Left renal cortex interstitium (tissue), 4 donors: ENCODE measurements around the gene OR5L2. TPM values are rescaled to one million over a fixed set of nuclear protein-coding genes. Genes with fewer than 3 reads are reported as not detected.
"Not testable (repeated sequence)": the region's sequence is repeated elsewhere in the genome, so short reads cannot be mapped to it uniquely, and the experiment has no call there.

Source experiments
- DNase-seq, 4 donors: peaks; one replicate each; pipeline ENCODE4 v3.0.0-alpha.2; 2013; ENCODE audit warnings: low read depth in 4 of 4, low spot score in 2 of 4, missing footprints in 1 of 4
- polyA plus RNA-seq, 4 donors: library from polyadenylated mRNA; unstranded; fragments of 120-200 nt; gene quantifications; one replicate each; pipeline ENCODE4 v1.2.1, GENCODE V29; 2013; ENCODE audit not compliant: insufficient read length in 4 of 4

Gene OR5L2
- not detected for polyA plus RNA-seq

DNA sequence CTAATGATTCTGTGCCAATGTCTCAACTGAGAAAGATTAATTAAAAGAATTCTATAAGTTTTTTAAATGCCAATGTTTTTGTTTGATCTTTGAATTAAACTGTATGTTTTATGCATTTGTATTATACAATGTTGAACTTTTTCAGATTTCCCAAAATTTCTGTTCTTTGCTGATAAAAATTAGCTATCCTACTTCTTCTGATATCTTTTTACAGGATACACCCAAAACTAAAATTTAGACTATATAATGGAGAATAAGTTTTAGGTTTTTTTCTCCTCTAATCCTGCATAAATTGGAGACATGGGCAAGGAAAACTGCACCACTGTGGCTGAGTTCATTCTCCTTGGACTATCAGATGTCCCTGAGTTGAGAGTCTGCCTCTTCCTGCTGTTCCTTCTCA is at the start of gene OR5L2:
OR5L2 (plus strand) TSS at position 301 of the 400 bp plus-strand sequence; CDS start at position 301, 0 bp downstream.
- no peak for DNase-seq

DNA sequence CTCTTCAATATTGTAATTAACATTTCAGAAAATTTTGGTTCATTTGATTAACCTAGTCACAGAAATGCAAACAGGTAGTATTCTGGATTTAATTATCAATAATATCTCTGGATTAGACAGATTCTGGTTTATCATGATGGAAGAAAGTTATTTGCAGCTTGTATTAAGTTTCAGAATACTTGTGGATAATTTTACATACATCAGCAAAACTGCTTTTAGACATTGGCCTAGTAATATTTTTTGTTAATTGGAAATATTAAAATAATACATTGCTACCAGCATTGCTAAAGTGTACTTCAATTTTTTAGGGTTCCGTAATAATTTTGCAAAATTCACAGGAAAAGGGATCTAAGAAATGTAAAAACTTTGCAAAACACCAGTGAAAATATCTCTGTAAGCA is 35.4 kb upstream of the OR5L2 start:
- DNase-seq: no peak

DNA sequence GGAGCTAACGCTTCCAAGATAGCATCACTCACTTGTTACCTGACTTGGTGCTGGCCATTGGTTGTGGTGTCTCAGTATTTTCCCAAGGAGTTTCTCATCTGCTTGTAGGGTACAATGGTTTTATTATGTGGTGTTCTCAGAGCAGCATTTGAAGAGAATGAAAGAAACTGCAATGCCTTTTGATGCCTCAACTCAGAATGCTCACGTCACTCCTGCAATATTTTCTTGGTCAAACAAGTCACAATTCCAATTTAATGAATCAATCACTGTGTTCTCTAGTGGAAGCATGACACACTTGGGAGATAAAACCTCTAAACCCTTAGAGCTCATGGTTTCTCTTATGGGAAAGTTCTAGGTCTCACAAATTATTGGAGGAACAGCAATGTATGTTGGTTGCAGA is 33.7 kb upstream of the OR5L2 start:
- DNase-seq: no peak

DNA sequence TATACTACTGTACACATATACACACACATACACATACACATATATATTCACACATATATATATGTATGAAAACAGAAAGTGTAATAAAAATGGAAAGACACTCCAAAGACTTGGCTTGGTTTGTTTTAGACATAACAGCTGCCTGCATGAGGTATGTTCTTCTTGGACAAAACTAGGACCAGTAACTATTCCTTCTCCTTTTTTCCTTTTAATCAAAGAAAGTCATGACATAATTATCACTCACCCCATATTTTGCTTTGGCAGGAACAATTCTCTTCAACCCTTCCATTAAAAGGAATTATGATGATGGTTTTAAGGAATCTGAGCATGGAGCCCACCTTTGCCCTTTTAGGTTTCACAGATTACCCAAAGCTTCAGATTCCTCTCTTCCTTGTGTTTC is 31.8 kb upstream of the OR5L2 start, which contains the start of gene OR5D14:
OR5D14 (plus strand) TSS at position 301 of the 400 bp plus-strand sequence; CDS start at position 301, 0 bp downstream.
- DNase-seq: no peak

DNA sequence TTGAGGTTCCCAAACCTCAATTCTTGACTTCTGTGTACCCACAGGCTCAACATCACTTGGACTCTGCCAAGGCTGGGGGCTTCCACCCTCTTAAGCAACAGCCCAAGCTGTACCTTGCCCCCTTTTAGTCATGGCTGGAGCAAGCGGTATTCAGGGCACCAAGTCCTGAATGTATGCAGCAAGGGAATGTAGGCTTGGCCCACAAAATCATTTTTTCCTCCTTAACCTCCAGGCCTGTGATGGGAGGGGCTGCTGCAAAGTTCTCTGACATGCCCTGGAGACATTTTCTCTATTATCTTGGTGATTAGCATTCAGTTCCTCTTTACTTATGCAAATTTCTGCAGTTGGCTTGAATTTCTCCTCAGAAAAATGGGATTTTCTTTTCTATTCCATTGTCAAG is 20.8 kb upstream of the OR5L2 start:
- DNase-seq: no peak

DNA sequence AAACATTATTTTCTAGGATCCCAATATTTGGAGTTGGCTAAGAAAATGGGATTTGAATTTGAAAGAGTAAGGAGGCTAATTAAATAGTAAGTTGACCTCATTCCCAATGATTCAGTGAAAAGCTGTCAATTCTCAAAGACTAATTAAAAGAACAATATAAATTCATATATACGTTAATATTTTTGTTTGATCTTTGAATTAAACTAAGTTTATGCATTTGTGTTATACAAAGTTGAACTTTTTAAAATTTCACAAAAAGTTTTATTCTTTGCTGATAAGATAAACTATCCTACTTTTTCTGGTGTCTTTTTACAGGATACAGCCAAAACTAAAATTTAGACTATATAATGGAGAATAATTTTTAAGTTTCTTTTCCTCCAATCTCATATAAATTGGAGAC is 16.0 kb upstream of the OR5L2 start, which contains the start of gene OR5L1:
OR5L1 (plus strand) TSS at position 301 of the 400 bp plus-strand sequence. CDS start 100 bp downstream, outside the sequence.
- no peak for DNase-seq

DNA sequence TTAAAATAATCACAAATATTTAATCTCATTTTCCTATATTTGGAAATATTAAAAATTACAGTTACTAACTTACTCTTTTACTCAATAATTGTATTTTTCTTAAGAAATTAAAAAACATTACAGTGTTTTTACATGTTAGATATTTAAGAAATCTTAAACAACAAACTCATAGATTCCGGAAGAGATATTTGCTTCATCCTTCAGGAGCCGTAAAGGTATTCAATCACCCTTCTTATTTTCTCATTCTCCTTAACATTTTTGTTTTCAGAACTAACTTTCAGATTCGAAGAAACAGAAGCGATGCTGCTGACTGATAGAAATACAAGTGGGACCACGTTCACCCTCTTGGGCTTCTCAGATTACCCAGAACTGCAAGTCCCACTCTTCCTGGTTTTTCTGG is 7.7 kb upstream of the OR5L2 start, which contains the start of gene OR5D18:
OR5D18 (plus strand) TSS at position 301 of the 400 bp plus-strand sequence; CDS start at position 301, 0 bp downstream.
- no peak for DNase-seq

DNA sequence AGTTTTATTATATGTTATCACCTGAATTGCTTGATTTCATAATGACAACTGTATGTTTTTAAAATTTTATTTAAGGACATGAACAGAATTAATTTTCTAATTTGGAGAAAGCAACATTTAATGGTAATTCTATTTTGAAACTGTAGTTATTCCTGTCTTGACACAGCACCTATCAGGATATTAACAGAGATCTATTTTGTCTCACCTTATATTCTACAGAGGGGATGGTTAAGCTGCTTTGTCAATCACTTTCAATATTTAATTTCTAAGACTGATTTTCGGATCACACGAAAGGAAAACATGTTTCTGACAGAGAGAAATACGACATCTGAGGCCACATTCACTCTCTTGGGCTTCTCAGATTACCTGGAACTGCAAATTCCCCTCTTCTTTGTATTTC is 11.4 kb downstream of the OR5L2 start, which contains the start of gene OR5D16:
OR5D16 (plus strand) TSS at position 301 of the 400 bp plus-strand sequence; CDS start at position 301, 0 bp downstream.
- DNase-seq: no peak

DNA sequence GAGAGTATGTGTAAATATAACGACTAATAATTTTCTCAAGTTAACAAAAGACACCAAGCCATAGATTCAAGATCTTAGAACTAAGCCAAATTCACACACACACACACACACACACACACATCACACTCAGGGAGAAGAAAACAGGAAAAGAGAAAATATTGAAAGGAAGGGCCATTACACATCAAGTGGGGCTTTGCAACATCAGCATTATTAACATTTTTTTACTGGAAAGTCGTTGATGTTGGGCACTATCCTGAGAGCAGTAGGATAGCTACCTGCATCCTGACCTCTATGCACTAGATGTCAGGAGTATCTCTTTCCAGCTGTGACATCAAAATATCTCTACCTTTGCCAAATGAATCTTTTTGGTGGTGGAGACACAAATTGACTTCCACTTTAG is 20.4 kb downstream of the OR5L2 start:
- no peak for DNase-seq

DNA sequence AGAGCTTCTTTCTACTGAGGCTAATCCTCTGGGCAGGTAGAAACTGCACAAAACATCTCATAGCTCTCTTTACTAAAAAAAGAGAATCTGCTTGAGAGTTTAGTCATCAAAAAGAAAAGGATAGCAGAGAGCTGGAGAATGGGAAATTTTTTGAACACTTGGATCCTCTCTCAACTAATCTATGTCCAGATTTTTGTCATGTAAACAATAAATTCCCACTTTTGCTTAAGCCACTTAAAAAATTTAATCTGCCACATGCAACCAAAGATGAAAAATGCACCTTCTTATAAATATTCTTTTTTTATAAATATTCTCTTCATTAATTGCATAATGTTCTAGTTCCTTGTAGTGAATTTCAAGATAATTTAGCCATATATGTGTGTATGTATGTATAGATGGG is 22.0 kb downstream of the OR5L2 start:
- DNase-seq: no peak

DNA sequence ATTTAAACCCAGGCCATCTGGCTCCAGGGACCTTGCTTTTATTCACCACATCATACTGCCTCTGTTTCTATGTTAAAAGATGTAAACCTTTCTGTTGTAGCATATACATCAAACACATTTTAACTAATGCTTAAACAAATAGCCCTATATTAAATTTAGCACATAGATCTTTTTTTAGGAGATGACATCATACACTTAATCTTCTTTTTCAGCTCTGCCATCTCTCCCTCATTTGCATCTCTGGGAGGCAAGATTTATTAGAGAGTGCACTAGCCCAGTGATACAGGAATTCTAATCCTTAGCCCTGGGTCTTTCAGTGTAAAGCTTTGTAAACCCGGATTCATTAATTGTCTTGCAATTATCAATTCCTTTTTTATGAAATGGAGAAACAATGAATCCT is 25.1 kb downstream of the OR5L2 start:
- no peak for DNase-seq

DNA sequence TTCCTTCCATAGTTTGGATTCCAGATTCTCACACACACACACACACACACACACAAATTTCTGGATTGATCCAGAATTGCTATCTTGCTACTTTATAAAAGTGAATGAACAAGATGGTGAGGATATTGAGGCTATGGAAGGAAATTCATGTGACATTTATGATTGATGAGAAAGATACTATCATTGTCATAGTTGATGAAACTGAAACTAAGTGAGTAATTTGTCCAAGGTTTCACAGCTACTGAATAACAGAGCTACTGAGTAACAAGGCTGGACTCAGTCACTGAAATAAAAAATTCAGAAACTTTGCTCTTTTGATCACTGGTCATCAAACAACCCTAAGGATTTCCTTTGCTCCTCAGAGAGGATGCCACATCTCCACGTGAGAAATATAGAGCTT is 27.7 kb downstream of the OR5L2 start:
- DNase-seq: no peak

DNA sequence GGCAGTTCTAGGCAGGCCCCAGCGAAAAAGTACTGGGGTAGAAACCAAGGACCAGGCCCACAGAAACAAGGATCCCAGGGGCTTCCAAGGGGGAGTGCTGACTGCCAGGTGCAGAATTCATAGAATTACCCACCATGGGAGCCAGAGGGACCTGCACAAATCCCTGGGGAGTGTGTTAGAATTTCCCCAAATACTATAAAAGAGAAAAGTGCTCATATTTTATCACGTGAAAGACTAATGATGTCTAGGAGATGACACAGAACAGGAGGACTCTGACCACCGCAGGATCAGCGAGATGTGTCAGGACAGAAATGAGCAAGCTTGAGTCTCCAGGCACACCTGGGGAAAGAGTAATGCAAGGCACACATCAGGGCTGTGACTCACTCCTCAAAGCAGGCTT is 40.3 kb downstream of the OR5L2 start:
- not testable (repeated sequence) for DNase-seq

DNA sequence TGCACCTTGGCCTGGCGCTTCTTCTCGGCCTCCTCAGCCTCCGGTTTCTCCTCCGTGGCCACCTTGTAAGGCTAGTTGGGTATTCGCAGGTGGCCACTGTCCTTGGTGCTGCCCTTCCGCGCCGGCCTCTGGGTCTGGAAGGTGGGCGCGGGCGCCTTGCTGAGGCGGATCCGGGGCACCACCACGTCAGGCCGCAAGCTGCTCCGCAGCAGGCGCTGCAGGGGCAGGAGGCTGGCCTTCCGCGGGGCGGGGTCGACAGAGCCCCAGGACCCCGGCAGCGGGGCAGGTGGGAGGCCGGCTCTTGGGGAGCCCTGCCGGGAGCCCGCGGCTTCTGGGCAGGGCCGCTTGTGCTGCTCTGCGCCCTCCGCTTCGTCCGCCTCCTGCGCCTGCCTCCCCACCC is 45.7 kb downstream of the OR5L2 start:
- DNase-seq: not testable (repeated sequence)

DNA sequence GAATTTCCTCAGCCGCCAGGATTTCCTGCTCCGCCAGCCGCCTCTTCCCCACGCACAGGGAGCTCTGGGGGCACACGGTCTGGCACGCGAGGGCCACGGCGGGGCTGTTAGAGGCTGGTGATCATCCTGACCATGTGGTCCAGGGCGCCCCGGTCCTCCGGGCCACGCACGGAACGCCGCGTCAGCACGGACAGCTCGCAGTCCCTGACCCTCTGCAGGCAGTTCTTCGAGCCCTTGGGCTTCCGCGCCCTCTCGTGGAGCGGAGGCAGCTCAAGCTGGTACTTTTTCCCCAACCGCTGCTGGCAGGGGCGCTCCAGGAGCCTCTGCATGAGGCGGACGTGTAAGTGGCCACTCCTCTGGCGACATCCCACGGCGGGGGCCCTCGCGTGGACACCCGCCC is 46.1 kb downstream of the OR5L2 start:
- not testable (repeated sequence) for DNase-seq

Other genes with a start within 250 kb of the OR5L2 start
- gene OR4C11, start 219.6 kb upstream of the OR5L2 start, polyA plus RNA-seq: not detected
- under 1 TPM; 0.08 to 0.17 (median 0.12) TPM for gene OR4P4, start 192.1 kb upstream of the OR5L2 start, polyA plus RNA-seq
- gene OR4S2, start 178.9 kb upstream of the OR5L2 start, polyA plus RNA-seq: not detected
- gene OR4C6, start 165.0 kb upstream of the OR5L2 start, polyA plus RNA-seq: not detected
- not detected for gene OR5D13, start 53.8 kb upstream of the OR5L2 start, polyA plus RNA-seq
- gene OR5D14, start 31.7 kb upstream of the OR5L2 start, polyA plus RNA-seq: not detected
- gene OR5L1, start 15.9 kb upstream of the OR5L2 start, polyA plus RNA-seq: not detected
- gene OR5D18, start 7.6 kb upstream of the OR5L2 start, polyA plus RNA-seq: not detected
- gene OR5D16, start 11.5 kb downstream of the OR5L2 start, polyA plus RNA-seq: not detected
- gene TRIM51, start 56.1 kb downstream of the OR5L2 start, polyA plus RNA-seq: not detected
- gene OR5W2, start 87.4 kb downstream of the OR5L2 start, polyA plus RNA-seq: not detected
- not detected for gene OR5I1, start 109.2 kb downstream of the OR5L2 start, polyA plus RNA-seq
- not detected for gene OR10AG1, start 142.7 kb downstream of the OR5L2 start, polyA plus RNA-seq
- gene OR5F1, start 167.4 kb downstream of the OR5L2 start, polyA plus RNA-seq: not detected
- under 1 TPM in 3 of 4 donors, not detected in 1; 0.03 to 0.09 (median 0.09) TPM for gene OR5AS1, start 200.4 kb downstream of the OR5L2 start, polyA plus RNA-seq